ENCODE results near the gene PRDM10.
"Not testable (repeated sequence)": the region's sequence is repeated elsewhere in the genome, so short reads cannot be mapped to it uniquely, and the experiment has no call there.

PRDM10 gene, protein sequence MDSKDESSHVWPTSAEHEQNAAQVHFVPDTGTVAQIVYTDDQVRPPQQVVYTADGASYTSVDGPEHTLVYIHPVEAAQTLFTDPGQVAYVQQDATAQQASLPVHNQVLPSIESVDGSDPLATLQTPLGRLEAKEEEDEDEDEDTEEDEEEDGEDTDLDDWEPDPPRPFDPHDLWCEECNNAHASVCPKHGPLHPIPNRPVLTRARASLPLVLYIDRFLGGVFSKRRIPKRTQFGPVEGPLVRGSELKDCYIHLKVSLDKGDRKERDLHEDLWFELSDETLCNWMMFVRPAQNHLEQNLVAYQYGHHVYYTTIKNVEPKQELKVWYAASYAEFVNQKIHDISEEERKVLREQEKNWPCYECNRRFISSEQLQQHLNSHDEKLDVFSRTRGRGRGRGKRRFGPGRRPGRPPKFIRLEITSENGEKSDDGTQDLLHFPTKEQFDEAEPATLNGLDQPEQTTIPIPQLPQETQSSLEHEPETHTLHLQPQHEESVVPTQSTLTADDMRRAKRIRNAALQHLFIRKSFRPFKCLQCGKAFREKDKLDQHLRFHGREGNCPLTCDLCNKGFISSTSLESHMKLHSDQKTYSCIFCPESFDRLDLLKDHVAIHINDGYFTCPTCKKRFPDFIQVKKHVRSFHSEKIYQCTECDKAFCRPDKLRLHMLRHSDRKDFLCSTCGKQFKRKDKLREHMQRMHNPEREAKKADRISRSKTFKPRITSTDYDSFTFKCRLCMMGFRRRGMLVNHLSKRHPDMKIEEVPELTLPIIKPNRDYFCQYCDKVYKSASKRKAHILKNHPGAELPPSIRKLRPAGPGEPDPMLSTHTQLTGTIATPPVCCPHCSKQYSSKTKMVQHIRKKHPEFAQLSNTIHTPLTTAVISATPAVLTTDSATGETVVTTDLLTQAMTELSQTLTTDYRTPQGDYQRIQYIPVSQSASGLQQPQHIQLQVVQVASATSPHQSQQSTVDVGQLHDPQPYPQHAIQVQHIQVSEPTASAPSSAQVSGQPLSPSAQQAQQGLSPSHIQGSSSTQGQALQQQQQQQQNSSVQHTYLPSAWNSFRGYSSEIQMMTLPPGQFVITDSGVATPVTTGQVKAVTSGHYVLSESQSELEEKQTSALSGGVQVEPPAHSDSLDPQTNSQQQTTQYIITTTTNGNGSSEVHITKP

DNA sequence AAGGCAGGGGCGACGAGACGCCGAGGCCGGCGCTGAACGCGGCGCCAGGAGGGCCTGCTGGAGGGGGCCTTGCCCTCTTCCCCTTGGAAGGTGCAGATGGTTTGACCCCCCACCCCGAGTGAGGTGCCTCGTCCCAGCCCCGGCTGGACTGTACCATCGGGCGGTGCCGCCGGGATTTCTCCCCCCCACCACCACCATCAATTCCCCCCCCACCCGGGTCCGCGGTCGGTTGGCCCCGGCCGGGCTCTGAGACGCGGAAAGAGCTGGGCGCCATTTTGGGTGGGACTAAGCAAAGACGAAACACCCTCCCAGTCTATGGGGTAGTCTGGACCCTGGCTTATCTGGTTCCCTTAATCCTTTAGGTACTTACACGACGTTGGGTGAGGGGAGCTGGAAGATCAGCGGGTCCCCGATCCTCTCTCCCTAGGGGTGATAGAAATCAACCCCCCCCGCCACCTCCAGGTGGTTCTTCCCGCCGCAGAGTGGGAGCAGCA, at the start of gene PRDM10:
Gene PRDM10 (minus strand): TSS at position 484 of the 494 bp plus-strand sequence. CDS start 41,871 bp downstream, outside the sequence.
- DNase-seq (ENCODE audit: low read depth in 2 of 2): peak; percentile 81 to 82

DNA sequence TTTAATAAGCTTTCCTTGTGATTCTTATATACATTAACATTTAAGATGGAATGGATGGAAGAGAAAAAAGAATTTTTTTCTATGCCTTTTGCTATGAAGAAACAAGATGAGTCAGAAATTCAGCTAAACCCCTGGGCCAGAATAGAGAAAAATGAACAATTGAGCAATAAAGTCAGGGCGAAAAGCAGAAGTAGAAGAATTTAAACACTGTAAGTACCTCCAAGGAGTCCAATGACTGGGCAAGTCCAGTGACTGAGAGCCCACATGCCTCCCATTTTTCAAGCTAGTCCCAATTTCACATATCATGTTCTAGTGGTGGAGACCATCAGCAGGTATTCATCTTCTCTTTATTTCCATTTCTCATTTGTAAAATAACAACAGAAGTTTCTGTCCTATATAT, 48.4 kb upstream of the PRDM10 start:
- DNase-seq (ENCODE audit: low read depth in 2 of 2): no peak

DNA sequence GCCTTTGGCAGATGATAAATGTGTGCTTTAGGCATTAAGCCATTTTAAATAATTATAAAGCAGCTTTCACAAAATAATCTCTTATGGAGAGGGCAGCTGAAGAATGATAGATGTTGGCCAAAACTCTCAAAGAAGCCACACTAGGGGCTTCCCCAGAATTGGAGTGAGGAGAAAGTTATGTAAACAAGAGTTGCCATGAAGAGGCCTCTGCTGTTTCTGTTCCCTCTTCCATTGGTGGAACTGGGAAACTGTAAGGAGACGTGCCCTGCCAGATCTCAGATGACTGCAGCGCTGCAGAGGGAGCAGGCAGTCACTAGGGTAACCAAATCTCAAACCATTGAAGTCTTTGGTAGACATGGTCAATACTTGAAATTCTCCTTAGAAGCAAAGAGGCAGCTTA, 47.6 kb upstream of the PRDM10 start:
- DNase-seq (ENCODE audit: low read depth in 2 of 2): no peak

DNA sequence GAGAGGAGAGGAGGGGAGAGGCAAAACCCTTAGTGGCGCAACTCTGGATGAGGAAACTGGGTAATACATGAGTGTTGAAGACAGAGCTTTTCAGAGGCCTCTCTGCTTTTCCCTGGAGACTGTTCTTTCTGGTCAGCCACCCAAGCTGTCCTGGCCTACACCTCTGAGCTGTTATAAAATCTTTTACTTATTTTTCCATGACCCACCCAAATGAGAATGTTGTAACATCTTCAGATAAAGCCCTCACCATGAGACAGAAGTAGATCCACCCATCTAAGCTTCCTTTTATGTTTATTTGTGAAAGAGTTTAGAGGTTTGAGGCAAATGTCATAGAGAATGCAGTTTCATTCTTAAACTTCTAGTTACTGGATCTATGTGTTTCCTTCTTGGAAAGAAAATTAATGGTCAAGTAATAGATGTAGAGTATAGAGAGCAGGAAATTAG, 46.7 kb upstream of the PRDM10 start:
- DNase-seq (ENCODE audit: low read depth in 2 of 2): no peak

DNA sequence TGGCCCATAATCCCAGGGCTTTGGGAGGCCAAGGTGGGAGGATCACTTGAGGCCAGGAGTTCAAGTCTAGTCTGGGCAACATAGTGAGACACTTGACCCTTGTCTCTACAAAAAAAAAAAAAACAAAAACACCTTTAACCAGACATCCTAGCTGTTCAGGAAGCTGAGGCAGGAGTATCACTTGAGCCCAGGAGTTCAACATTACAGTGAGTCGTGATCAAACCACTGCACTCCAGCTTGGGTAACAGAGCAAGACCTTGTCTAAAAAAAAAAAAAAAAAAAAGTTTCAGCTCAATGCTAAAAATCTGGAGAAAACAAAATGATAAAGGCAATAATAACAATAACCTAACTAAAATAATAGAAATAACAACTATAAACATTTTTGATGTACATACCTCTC, 44.5 kb upstream of the PRDM10 start:
- no peak for DNase-seq (ENCODE audit: low read depth in 2 of 2)

DNA sequence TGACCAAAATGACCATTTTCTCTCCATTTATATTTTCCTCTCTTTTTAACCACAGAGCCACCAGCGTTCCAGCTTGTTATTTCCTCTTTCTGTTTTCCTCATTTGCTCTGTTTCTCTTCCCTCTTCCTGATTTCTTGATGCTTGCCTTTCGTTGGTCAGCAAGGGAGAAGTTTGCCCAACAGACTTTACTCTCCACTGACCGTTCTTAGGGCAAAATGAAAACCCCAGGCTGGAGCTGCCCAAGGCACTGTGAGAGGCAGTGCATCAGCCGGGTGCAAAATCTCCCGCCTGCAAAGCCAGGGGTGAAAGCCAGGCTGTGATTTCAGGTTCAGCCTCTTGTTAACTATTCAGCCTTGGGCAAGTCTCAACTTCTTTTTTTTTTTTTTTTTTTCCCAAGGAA, 40.9 kb upstream of the PRDM10 start:
- no peak for DNase-seq (ENCODE audit: low read depth in 2 of 2)

DNA sequence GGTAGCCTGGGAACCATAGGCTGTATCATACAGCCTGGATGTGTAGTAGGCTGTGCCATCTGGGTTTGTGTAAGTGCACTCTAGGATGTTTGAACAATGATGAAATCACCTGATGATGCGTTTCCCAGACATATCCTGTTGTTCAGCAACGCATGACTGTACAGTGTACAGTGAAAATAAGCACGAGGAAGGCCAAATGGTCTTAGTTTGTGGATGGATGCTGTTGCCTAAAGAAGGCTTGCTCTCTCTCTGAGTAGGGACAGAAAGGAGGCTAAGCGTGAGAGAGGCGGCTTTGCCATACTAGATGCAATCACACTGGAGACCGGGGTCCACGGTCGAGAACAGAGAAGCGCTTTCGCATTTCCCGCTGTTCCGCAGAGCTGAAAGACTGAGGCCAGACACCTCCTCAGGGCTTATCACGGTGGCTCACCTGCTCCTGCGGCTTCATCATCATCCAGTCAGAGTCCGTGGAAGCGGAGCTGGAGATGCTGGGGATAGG, 39.5 kb upstream of the PRDM10 start:
- no peak for DNase-seq (ENCODE audit: low read depth in 2 of 2)

DNA sequence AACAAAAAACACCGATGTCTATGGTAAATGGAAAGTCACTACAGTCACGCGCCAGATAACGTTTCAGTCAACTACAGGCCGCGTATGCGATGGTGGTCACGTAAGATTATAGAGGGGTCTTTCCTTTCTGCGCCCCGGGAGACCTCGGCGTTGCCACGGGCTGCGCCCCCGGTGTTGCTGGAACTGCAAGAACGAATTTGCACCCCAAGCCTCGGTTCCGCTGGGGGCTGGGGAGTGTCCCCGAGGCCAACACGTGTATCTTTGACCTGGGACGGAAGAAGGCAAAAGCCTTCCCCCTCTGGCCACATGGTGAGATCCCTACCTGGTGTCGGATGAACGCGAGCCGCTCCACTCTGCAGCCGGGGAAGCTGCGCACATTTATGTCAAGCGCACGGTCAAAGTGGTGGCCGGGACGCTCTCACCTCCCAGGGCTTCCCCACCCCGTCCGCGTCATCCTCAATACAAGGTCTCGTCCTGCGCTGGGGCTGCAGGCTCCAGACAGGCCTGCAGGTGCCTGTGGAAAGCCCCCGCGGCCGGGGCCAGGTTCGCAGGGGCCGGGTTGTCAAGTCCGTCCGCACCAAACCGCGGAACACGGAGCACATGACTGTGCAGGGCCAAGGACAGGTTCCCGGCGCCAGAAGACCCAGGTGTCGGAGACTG, 37.8 kb upstream of the PRDM10 start:
- DNase-seq (ENCODE audit: low read depth in 2 of 2): no peak

DNA sequence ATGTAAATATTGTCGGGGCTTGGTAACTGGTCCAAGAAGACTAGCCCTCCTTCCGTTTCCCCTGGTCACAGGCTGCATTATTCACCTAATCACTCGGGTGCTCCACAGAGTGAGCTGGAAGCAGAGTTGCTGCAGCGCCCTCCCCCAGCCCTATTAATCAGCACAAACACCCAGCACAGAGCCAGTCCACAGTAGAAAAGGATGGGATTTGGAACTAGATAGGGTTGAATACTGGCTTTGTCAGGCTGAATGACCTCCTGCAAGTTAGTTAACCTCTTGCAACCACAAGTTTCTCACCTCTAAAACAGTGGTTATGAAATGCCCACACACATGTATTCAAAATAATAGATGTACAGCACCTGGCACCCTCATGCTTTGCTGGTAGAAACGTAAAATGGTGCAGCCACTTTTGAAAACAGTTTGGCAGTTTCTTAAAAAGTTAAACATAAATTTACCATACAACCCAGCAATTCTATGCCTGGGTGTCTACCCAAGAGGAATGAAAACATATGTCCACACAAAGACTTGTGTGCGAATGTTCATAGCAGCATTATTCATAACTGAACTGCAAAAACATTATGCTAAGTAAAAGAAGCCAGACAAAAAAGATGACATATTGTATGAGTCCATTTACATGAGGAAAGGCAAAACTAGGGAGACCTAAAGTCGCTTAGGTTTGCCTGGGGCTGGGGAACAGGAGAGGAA, 35.4 kb upstream of the PRDM10 start:
- no peak for DNase-seq (ENCODE audit: low read depth in 2 of 2)

DNA sequence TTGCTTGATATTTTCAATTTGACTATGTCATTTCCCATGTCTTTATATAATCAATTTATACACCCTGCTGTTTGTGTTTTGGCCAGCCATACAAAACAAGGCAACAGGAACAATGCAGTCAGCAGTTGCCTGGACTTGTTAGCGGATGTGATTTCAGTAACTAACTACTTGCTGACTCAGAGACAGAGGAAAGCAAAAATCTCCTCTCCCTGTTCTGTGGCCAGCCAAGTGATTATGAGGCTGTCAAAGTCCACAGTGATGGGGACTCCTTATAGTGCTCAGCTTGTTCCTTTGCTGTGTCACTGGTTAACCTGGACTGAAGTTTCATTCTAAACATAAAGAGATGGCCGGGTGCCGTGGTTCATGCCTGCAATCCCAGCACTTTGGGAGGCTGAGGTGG, 34.4 kb upstream of the PRDM10 start:
- DNase-seq (ENCODE audit: low read depth in 2 of 2): no peak

DNA sequence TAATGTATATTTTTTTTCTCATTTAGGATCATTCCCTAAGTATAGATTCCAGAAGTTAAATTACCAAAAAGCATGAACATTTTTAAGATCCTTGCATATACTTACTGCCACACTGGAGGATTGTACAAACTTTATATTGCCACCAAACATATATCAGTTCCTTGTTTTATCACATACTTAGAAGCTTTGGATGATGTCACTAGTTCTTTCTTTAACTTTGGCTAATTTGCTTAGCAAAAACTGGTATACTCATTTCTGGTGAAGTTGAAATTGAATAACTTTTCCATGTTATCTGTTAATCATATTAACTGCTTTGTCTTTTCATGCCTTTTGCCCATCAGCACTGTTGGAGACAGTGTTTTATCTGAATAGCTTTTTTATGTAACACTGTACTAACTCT, 31.6 kb upstream of the PRDM10 start:
- no peak for DNase-seq (ENCODE audit: low read depth in 2 of 2)

DNA sequence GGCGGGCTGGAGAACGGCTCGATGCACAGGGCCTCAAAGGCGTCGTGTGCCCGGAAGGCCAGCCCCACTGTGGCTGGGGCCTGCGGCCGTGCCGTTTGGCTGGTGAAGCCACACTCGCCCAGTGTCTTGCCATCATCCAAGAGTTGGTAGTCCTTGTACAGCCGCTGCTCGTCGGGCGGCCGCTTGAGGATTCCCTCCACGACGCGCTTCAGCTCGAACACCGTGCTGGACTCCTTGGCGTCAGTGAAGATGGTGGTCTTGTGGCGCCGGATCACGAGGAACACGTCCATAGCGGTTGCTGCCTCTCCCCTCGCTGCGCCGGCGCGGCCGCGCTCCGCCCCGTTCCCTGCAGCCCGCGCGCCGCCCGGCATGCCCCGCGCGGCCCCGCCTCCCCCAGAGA, 30.3 kb upstream of the PRDM10 start:
- DNase-seq (ENCODE audit: low read depth in 2 of 2): no peak

DNA sequence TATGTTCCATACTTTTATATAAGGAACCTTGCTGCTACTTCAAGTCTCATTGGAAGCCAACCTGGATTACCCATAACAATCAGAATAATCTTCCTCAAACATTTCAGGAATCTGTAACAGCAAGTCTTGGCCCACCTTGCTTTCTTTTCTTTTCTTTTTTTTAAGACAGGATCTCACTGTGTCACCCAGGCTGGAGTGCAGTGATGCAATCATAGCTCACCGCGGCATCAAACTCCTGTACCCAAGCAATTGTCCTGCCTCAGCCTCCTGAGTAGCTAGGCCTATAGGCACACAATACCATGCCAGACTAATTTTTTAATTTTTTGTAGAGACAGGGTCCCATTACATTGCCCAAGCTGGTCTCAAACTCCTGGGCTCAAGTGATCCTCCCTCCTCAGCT, 29.3 kb upstream of the PRDM10 start:
- no peak for DNase-seq (ENCODE audit: low read depth in 2 of 2)

DNA sequence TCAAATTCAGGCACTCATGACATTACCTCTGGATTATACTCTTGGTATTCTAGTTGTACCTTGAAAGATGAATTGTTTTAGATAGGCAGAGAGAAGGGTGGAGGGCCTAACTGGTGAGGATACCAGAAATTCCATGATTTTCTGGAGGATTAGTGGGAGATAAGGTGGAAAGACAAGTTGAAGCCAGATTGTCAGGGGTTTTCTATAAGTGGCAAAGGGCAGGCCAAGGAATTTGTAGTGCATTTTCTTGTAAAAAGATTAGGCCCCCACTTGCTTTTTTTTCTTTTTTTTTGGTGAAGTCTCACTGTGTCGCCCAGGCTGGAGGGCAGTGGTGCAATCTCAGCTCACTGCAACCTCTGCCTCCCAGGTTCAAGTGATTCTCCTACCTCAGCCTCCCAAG, 28.4 kb upstream of the PRDM10 start:
- no peak for DNase-seq (ENCODE audit: low read depth in 2 of 2)

DNA sequence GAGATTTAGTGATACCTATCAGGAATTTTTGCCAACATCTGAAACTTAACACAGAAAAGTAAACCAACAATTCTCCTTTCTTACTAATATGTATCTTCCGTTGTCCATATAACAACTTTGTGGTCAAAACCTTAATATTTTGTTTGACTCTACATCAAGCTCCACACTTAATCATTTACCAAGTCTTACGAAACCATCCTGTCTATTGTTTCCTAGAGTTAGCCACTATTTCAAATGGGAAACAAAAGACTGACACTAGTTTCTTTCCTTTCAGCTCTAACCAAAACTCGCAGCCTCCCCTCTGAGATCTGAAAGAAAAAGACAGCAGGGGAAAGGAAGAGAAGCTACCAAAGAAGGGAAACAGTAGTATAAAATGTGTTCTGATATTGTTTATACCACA, 26.5 kb upstream of the PRDM10 start:
- DNase-seq (ENCODE audit: low read depth in 2 of 2): no peak

DNA sequence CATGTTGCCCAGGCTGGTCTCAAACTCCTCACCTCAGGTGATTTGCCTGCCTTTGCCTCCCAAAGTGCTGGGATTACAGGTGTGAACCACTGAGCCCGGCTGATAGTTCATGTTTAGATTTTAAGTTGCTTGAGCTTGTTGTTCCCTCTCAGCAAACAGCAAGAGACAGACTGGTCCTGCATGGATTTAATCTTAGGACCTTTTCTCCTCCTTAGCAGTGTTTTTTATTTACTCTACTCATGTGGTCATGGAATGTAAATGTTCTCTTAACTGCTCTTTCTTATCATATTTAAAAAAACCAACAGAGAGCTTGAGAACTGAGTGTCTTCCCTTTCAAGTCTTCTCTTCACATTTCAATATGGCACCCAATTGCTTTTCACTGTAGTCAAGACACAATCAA, 22.7 kb upstream of the PRDM10 start:
- DNase-seq (ENCODE audit: low read depth in 2 of 2): no peak

DNA sequence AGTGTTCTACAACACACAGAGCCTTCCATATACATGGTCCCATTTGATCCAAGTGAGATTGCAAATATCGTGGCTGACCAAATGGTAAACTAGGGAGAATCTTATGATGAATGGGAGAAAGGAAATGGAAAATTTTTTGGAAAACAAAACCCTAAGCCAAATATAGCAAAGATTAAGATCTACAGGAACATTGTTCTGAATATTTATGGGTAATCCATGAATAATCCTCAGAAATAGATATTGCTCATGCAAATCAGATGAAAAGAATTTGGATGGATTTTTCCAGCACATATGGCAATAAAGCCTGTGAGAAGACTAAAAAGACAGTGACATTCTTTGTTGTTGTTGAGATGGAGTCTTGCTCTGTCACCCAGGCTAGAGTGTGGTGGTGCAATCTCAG, 21.7 kb upstream of the PRDM10 start:
- DNase-seq (ENCODE audit: low read depth in 2 of 2): no peak

DNA sequence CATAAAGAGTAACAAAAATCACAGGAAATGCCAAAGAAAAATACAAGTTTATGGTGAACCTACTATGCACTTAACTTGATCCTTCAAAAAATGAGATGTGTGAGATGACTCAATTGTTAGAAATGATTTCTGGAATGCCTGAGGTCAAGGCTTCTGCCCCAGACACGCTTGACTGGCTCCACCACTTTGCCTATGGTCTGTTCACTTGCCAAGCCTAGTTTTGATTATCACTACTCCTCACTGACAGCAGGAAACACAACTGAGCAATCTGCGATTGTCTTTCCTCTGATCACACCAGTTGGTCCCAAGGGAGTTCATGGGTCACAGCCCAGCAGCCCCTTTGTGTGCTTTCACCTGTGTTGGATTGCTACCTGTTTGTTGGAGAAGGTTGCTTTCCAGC, 20.6 kb upstream of the PRDM10 start:
- DNase-seq (ENCODE audit: low read depth in 2 of 2): no peak

DNA sequence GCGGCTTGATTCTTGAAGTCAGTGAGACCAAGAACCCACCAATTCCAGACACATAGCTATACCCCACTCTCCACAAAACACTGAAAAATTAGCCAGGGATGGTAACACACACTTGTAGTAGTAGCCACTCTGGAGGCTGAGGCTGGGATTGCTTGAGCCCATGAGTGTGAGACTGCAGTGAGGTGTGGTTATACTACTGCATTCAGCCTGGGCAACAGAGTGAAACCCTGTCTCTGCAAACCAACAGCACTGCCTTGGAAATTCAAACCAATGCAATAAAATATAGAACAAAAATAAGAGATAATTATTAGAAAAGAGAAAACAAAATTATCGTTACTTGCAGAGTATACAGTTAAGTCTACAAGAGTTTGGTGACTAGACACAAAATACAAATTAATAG, 20.2 kb upstream of the PRDM10 start:
- DNase-seq (ENCODE audit: low read depth in 2 of 2): no peak

DNA sequence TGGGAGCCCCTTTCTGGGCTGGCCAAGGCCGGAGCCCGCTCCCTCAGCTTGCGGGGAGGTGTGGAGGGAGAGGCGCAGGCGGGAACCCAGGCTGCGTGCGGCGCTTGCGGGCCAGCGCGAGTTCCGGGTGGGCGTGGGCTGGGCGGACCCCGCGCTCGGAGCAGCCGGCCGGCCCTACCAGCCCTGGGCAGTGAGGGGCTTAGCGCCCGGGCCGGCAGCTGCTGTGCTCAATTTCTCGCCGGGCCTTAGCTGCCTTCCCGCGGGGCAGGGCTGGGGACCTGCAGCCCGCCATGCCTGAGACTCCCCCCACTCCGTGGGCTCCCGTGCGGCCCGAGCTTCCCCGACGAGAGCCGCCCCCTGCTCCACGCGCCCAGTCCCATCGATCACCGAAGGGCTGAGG, 19.0 kb upstream of the PRDM10 start:
- not testable (repeated sequence) for DNase-seq (ENCODE audit: low read depth in 2 of 2)

DNA sequence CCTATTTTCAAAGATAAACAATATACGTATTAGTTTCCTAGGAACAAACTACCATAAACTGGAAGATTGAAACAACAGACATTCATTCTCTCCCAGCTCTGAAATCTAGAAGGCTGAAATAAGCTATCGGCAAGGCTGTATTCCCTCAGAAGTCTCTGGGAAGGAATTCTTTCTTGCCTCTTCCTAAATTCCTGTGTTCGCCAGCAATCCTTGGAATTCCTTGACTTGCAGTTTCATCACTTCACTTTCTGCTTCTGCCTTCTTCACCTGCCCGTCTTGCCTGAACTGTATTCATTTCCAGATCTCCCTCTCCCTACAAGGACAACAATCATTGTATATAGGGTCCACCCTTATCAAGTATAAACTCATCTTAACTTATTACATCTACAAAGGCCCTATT, 17.7 kb upstream of the PRDM10 start:
- no peak for DNase-seq (ENCODE audit: low read depth in 2 of 2)

Data from stimulated activated CD4-positive, alpha-beta T cell treated with anti-CD3 and anti-CD28 coated beads, Interleukin-12 subunit alpha, Interleukin-12 subunit beta, amount 100 ng/mL, for 24 hours (primary cell).